GM18861 (cell line): ENCODE results near the gene MYL11.
"Not testable (repeated sequence)": the region's sequence is repeated elsewhere in the genome, so short reads cannot be mapped to it uniquely, and the experiment has no call there.

ENCODE experiments used
- ATAC-seq: cut with Tn5 transposase; IDR thresholded peaks from one replicate; pipeline ENCODE4 v1.9.1; 2021; ENCODE audit not compliant: unreplicated experiment

Gene MYL11

GRCh38 chr16:30374538-30374937 is at the start of gene MYL11:
Gene MYL11, plus strand, starts transcription at chr16:30374802. Its CDS starts 56 bp downstream, at chr16:30374858.
- ATAC-seq = no peak

GRCh38 chr16:30334473-30334989 is 40.1 kb upstream of the MYL11 start:
- peak; percentile 77 for ATAC-seq

GRCh38 chr16:30335028-30335597 is 39.5 kb upstream of the MYL11 start:
- peak; percentile 53 for ATAC-seq

- no peak for ATAC-seq
Measured at GRCh38 chr16:30335598-30336474, 38.8 kb upstream of the MYL11 start.

- ATAC-seq = not testable (repeated sequence)
Measured at GRCh38 chr16:30337964-30338357, 36.6 kb upstream of the MYL11 start.

- ATAC-seq = not testable (repeated sequence)
Measured at GRCh38 chr16:30338715-30339114, 35.9 kb upstream of the MYL11 start.

GRCh38 chr16:30340621-30341020 is 34.0 kb upstream of the MYL11 start:
- no peak for ATAC-seq

- not testable (repeated sequence) for ATAC-seq
Measured at GRCh38 chr16:30341971-30342370, 32.6 kb upstream of the MYL11 start.

- no peak for ATAC-seq
Measured at GRCh38 chr16:30342751-30343490, 31.7 kb upstream of the MYL11 start.

GRCh38 chr16:30343491-30343820 is 31.1 kb upstream of the MYL11 start:
- not testable (repeated sequence) for ATAC-seq

- no peak for ATAC-seq
Measured at GRCh38 chr16:30346286-30346685, 28.3 kb upstream of the MYL11 start.

GRCh38 chr16:30348113-30348512 is 26.5 kb upstream of the MYL11 start:
- ATAC-seq = no peak

GRCh38 chr16:30348929-30349328 is 25.7 kb upstream of the MYL11 start:
- ATAC-seq = no peak

GRCh38 chr16:30349675-30350074 is 24.9 kb upstream of the MYL11 start:
- ATAC-seq = peak; percentile 34

GRCh38 chr16:30350134-30350871 is 24.3 kb upstream of the MYL11 start:
- ATAC-seq = peak; percentile 58

- no peak for ATAC-seq
Measured at GRCh38 chr16:30351001-30351441, 23.6 kb upstream of the MYL11 start.

GRCh38 chr16:30351586-30352419 is 22.8 kb upstream of the MYL11 start:
- no peak for ATAC-seq

GRCh38 chr16:30352488-30353401 is 21.9 kb upstream of the MYL11 start:
- ATAC-seq = no peak
